GM12872 (cell line): ENCODE measurements around the gene MIPOL1.

Source experiments
- TF ChIP-seq, protein P1 (sequence below): IDR thresholded peaks from 3 replicates; pipeline ENCODE4 v1.5.1; 2011; ENCODE audit warnings: low read depth, mild to moderate bottlenecking, low read length, moderate library complexity; ENCODE audit not compliant: insufficient read depth

MIPOL1 gene

DNA sequence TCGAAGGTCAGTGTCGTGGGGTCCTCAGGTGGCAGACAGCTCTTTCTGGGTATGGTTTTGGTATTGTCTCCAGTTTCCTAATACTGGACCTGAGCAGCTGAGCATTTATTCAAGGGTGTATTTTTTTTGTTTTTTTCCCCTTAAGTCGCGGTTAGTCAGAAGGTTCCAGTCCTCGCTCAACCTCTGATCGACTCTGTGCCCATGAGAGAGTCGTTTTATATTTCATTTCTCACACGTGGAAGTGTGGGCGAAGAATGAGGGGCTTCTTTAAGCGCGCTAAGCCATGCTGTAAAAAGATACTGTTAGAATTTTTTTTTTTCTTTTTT, 499 bp downstream of the MIPOL1 start:
- TF ChIP-seq, protein P1, sequence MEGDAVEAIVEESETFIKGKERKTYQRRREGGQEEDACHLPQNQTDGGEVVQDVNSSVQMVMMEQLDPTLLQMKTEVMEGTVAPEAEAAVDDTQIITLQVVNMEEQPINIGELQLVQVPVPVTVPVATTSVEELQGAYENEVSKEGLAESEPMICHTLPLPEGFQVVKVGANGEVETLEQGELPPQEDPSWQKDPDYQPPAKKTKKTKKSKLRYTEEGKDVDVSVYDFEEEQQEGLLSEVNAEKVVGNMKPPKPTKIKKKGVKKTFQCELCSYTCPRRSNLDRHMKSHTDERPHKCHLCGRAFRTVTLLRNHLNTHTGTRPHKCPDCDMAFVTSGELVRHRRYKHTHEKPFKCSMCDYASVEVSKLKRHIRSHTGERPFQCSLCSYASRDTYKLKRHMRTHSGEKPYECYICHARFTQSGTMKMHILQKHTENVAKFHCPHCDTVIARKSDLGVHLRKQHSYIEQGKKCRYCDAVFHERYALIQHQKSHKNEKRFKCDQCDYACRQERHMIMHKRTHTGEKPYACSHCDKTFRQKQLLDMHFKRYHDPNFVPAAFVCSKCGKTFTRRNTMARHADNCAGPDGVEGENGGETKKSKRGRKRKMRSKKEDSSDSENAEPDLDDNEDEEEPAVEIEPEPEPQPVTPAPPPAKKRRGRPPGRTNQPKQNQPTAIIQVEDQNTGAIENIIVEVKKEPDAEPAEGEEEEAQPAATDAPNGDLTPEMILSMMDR, result no peak

DNA sequence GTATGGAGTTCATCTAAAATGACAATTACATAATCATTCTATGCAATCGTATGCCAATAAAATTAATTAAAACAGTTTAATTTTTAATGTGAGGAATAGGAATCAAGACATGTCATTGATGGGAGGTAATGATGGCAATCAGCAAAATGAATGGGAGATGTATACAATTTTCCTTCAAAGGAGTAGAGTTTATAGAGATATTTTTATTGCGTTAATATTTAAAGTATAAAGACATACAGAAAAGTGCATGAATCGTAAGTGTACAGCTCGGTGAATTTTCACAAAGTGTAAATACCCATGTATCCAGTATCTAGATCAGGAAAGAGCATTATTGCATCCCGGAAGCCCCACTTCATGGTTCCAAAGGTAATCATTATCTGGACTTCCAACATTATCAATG, 1.2 kb downstream of the MIPOL1 start:
- TF ChIP-seq, protein P1, result no peak

DNA sequence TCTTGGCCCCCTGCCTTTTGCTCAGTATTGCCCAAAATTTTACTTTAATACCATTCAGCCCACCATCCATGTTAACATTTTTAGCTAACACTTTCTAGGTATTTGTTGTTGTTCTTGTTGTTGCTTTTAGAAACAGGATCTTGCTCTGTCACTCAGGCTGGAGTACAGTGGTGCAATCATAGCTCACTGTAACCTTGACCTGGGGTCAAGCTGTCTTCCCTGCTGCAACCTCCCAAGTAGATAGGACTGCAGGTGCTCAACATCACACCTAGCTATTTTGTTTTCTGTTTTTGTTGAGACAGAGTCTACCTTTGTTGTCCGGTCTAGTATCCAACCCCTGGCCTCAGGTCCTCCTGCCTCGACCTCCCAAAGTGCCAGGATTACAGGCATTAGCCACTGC, 4.0 kb downstream of the MIPOL1 start:
- TF ChIP-seq, protein P1, result no peak

DNA sequence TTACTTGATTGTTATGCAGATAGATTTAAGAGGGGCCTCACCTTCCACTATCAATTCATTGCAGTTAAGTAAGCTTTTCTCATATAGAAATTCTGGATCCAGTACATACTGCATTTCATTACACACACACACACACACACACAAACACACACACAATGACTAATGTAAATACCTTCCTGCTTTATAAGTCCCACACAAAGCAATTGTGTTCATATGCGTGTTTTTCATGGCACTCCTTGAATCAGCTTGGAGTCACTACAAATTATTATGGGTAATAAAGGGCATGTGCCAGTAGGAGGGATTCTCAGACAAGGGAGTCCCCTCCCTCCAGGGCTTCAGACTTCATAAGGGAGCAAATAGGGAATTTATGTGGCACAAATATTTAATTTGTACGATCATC, 4.5 kb downstream of the MIPOL1 start:
- TF ChIP-seq, protein P1, result no peak

DNA sequence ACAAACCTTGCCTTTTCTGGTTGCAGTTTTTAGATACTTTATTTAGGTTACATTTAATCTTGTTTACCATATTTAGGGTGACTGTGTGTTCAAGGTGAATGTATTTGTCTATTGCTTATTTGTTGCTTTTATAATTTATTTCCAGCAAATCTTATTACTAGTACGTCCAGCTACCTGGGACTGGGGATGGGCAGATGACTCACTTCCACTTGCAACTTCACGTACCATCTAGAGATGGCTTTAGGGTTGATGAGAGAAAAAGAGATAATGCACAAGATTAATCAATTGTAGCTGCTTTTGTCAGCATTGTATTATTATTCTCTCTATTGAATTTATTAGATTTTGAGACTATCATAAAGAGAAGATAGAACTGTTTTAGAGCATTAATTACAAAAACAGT, 5.1 kb downstream of the MIPOL1 start:
- TF ChIP-seq, protein P1, result no peak

DNA sequence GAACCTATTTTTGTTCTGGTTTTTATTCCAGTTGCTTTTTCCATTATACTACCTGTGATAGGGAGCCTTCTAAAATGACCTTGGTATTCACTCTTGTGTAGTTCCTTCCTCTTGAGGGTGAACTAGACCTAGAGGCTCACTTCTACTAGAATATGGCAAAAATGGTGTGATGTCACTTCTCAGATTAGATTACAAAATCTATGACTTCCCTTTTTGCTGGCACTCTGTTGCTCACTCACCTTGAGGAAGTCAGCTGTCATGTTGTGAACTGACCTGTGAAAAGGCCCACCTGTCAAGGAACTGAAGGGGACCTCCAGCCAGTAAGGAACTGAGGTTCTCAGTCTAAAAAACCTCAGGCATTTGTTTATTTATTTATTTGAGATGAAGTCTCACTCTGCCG, 5.7 kb downstream of the MIPOL1 start:
- TF ChIP-seq, protein P1, result no peak

DNA sequence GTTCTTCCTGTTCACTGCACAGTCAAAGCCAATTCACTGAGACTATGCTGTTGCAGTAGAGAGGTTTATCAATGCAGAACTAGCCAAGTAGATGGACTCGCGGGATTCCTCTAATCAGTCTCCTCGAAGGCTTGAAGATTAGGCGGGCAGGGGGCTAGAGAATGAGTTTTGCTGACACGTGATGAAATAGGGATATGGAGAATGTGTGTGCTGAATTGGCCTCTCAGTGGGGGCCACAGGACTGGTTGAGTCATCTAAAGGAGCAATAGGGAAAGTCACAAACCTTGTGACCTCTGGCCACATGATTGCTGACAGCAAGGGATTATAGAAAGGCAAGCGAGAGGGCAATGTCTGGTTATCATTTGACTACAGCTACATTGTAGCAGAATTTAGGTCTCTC, 12.7 kb downstream of the MIPOL1 start:
- TF ChIP-seq, protein P1, result no peak

DNA sequence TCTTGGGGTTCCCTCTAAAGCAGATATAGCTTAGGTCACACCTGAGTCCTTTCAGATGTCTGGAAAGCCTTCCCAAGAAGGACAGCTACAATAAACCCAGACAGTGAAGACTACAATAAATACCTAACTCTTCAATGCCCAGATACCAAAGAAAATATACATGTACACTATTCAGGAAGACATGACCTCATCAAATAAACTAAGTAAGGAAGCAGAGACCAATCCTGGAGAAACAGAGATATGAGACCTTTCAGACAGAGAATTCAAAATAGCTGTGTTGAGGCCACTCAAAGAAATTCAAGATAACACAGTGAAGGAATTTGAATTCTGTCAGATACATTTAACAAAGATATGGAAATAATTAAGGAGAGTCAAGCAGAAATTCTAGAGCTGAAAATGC, 15.3 kb downstream of the MIPOL1 start:
- TF ChIP-seq, protein P1, result no peak
